ENCODE results near the gene HOXC11.

HOXC11 gene

GRCh38 chr12:53972152-53972702, 699 bp upstream of the HOXC11 start:
- peaks cover 0 to 59% (median 36%) of the 10 kb centered on the region in 4 donors for H3K4me1 ChIP-seq
- H3K27ac ChIP-seq = peak overlapping the region; percentile 93 to 98
- H3K4me3 ChIP-seq = peak overlapping the region; percentile 75 to 85
- TF ChIP-seq CTCF (IDR thresholded peaks at IDR 0.05) = no peak
- intact Hi-C loops (cut with DNase I; ENCODE audit: low total_unique reads) = loop anchor here (10.0 kb wide), 1 partner anchor 393 kb away; the partner anchor contains the start of gene GPR84
- no peaks in the 10 kb centered on the region for H3K27me3 ChIP-seq
- no peaks in the 10 kb centered on the region for H3K9me3 ChIP-seq
- H3K36me3 ChIP-seq = no peaks in the 10 kb centered on the region
- peak in 1 of 2 donors; percentile 82 for DNase-seq

- Histone ChIP-seq H3K27ac (peak overlapping the region; percentile 93 to 98), H3K36me3 (no peaks in the 10 kb centered on the region), H3K9me3 (no peaks in the 10 kb centered on the region), H3K4me1 (peaks cover 0 to 62% (median 43%) of the 10 kb centered on the region in 4 donors), H3K4me3 (peak overlapping the region; percentile 75 to 85), H3K27me3 (no peaks in the 10 kb centered on the region)
- TF ChIP-seq CTCF (IDR thresholded peaks at IDR 0.05) = no peak
- peak; percentile 78 to 89 for DNase-seq
- intact Hi-C loops (cut with DNase I; ENCODE audit: low total_unique reads) = loop anchor here (10.0 kb wide), 1 partner anchor 391 kb away; the partner anchor contains the start of gene GPR84
Observed at GRCh38 chr12:53973236-53974042, 513 bp downstream of the HOXC11 start.

- no peak for TF ChIP-seq CTCF (IDR thresholded peaks at IDR 0.05)
- Histone ChIP-seq H3K4me3 (peak within 1 kb of the TSS; percentile 75 to 85), H3K9me3 (no peaks in the 10 kb centered on the region), H3K27ac (peak within 1 kb of the TSS; percentile 93 to 98), H3K27me3 (no peaks in the 10 kb centered on the region), H3K4me1 (peaks cover 0 to 63% (median 44%) of the 10 kb centered on the region in 4 donors), H3K36me3 (no peaks in the 10 kb centered on the region)
- intact Hi-C loops (cut with DNase I; ENCODE audit: low total_unique reads) = loop anchor here (10.0 kb wide), 1 partner anchor 390 kb away; the partner anchor contains the start of gene GPR84
- DNase-seq = peak in 1 of 2 donors; percentile 81
Observed at GRCh38 chr12:53974084-53975063, 1.4 kb downstream of the HOXC11 start, which contains the start of gene HOTAIR. Gene HOTAIR (minus strand): TSS chr12:53974954.

GRCh38 chr12:53975064-53975471, 2.1 kb downstream of the HOXC11 start:
- no peaks in the 10 kb centered on the region for H3K36me3 ChIP-seq
- peaks cover 0 to 63% (median 43%) of the 10 kb centered on the region in 4 donors for H3K4me1 ChIP-seq
- no peak for DNase-seq
- H3K27ac ChIP-seq = peak overlapping the region; percentile 93 to 98
- intact Hi-C loops (cut with DNase I; ENCODE audit: low total_unique reads) = loop anchor here (10.0 kb wide), 1 partner anchor 390 kb away; the partner anchor contains the start of gene GPR84
- peak overlapping the region; percentile 75 to 85 for H3K4me3 ChIP-seq
- no peak for TF ChIP-seq CTCF (IDR thresholded peaks at IDR 0.05)
- H3K9me3 ChIP-seq = no peaks in the 10 kb centered on the region
- no peaks in the 10 kb centered on the region for H3K27me3 ChIP-seq

Measured in tibial artery (tissue), 4 donors.